ENCODE measurements around the gene TNKS1BP1.

GRCh38 chr11:57327721-57328120 lies 3.0 kb upstream of the TNKS1BP1 start:
- TF ChIP-seq CTCF (IDR thresholded peaks at IDR 0.05) (no peak), POLR2A (IDR thresholded peaks at IDR 0.05) (no peak), EP300 (IDR thresholded peaks at IDR 0.05) (no peak), POLR2AphosphoS5 (IDR thresholded peaks at IDR 0.05) (no peak)
